HepG2 (cell line): ENCODE results near the gene NUDT1.

Experiments used
- NFIC ChIP-seq: IDR thresholded peaks from 2 replicates; pipeline ENCODE4 v1.6.1; 2012; ENCODE audit warnings: mild to moderate bottlenecking, low read length, inconsistent platforms
- RBAK ChIP-seq: sonication (generic); formaldehyde crosslinking; IDR thresholded peaks from 2 replicates; pipeline ENCODE4 v1.5.1; 2020; ENCODE audit warnings: mild to moderate bottlenecking, missing genetic modification reagents
- TF ChIP-seq, protein P1 (sequence below): IDR thresholded peaks from 2 replicates; pipeline ENCODE4 v1.6.1; 2016

GRCh38 chr7:2261611-2262010 is 19.6 kb downstream of the NUDT1 start:
- TF ChIP-seq, protein P1, sequence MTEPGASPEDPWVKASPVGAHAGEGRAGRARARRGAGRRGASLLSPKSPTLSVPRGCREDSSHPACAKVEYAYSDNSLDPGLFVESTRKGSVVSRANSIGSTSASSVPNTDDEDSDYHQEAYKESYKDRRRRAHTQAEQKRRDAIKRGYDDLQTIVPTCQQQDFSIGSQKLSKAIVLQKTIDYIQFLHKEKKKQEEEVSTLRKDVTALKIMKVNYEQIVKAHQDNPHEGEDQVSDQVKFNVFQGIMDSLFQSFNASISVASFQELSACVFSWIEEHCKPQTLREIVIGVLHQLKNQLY (CRISPR knock-in tag): no peak
- no peak for TF ChIP-seq NFIC
- TF ChIP-seq RBAK (CRISPR knock-in tag): no peak
